ENCODE data around the gene KLF6.

KLF6 gene

GRCh38 chr10:3786295-3787015, 1.4 kb upstream of the KLF6 start:
- no peak for FAIRE-seq

GRCh38 chr10:3785851-3786271, 852 bp upstream of the KLF6 start:
- FAIRE-seq: no peak

- no peak for FAIRE-seq
Measured at GRCh38 chr10:3785251-3785850, 342 bp upstream of the KLF6 start.

GRCh38 chr10:3783682-3784432, 1.2 kb downstream of the KLF6 start:
- no peak for FAIRE-seq

- FAIRE-seq: no peak
Measured at GRCh38 chr10:3783316-3783681, 1.7 kb downstream of the KLF6 start.

GRCh38 chr10:3782451-3783315, 2.3 kb downstream of the KLF6 start:
- no peak for FAIRE-seq

GRCh38 chr10:3782146-3782450, 2.9 kb downstream of the KLF6 start:
- FAIRE-seq: no peak

- no peak for FAIRE-seq
Measured at GRCh38 chr10:3781468-3782145, 3.4 kb downstream of the KLF6 start.

- FAIRE-seq: no peak
Measured at GRCh38 chr10:3780771-3781467, 4.1 kb downstream of the KLF6 start.

- no peak for FAIRE-seq
Measured at GRCh38 chr10:3780021-3780770, 4.8 kb downstream of the KLF6 start.

- FAIRE-seq: no peak
Measured at GRCh38 chr10:3779158-3779741, 5.8 kb downstream of the KLF6 start.

- no peak for FAIRE-seq
Measured at GRCh38 chr10:3778692-3779157, 6.3 kb downstream of the KLF6 start.

- FAIRE-seq: no peak
Measured at GRCh38 chr10:3777981-3778691, 6.9 kb downstream of the KLF6 start.

- no peak for FAIRE-seq
Measured at GRCh38 chr10:3776796-3777571, 8.0 kb downstream of the KLF6 start.

GRCh38 chr10:3775696-3776551, 9.1 kb downstream of the KLF6 start:
- no peak for FAIRE-seq

GRCh38 chr10:3774814-3775695, 10.0 kb downstream of the KLF6 start:
- FAIRE-seq: no peak
